Endothelial cell (in vitro differentiated cells): ENCODE results near the gene ABCA1. TPM values are rescaled to one million over a fixed set of nuclear protein-coding genes. Genes with fewer than 3 reads are reported as not detected.

Experiments used
- DNase-seq: peaks from one replicate; pipeline ENCODE4 v3.0.0; 2021; ENCODE audit warnings: low spot score
- H3K27ac Mint-ChIP-seq: one replicate; pipeline ENCODE4 v1.8.0; 2021; ENCODE audit warnings: mixed read lengths, inconsistent platforms; ENCODE audit not compliant: unreplicated experiment
- H3K27me3 Mint-ChIP-seq: one replicate; pipeline ENCODE4 v1.8.0; 2021; ENCODE audit warnings: mild to moderate bottlenecking, moderate library complexity, mixed read lengths, inconsistent platforms; ENCODE audit not compliant: unreplicated experiment
- H3K36me3 Mint-ChIP-seq: one replicate; pipeline ENCODE4 v1.8.0; 2021; ENCODE audit warnings: mild to moderate bottlenecking, low read depth, mixed read lengths, inconsistent platforms; ENCODE audit not compliant: unreplicated experiment
- H3K4me1 Mint-ChIP-seq: one replicate; pipeline ENCODE4 v1.8.0; 2021; ENCODE audit warnings: mild to moderate bottlenecking, mixed read lengths, inconsistent platforms; ENCODE audit not compliant: unreplicated experiment
- H3K4me3 Mint-ChIP-seq: one replicate; pipeline ENCODE4 v1.8.0; 2021; ENCODE audit warnings: mild to moderate bottlenecking, mixed read lengths, inconsistent platforms; ENCODE audit not compliant: unreplicated experiment
- H3K9me3 Mint-ChIP-seq: one replicate; pipeline ENCODE4 v1.8.0; 2021; ENCODE audit warnings: mixed read lengths, inconsistent platforms; ENCODE audit not compliant: unreplicated experiment
- CTCF ChIP-seq: fragments of 200-600 bp; sonication (generic); IDR thresholded peaks from one replicate; pipeline ENCODE4 v1.5.0; 2021; ENCODE audit warnings: antibody characterized with exemption; ENCODE audit not compliant: unreplicated experiment
- total RNA-seq: library from RNA; stranded (reverse); fragmentation: NEBNext Ultra II Directional; extraction: Animal tissue kit (Norgen Biotek cat#: 25700); gene quantifications from one replicate; pipeline ENCODE4 v1.2.1, GENCODE V29; 2021; ENCODE audit not compliant: unreplicated experiment

ABCA1 gene
- total RNA-seq, 1 donor from 2014 or later, result 171 TPM

- peaks cover 82% of the 10 kb centered on the region for H3K4me1 Mint-ChIP-seq
- no peak overlapping the region for H3K4me3 Mint-ChIP-seq
- peaks cover 22% of the 10 kb centered on the region for H3K36me3 Mint-ChIP-seq
- TF ChIP-seq CTCF, result no peak
- H3K9me3 Mint-ChIP-seq, result no peaks in the 10 kb centered on the region
- H3K27me3 Mint-ChIP-seq, result peaks cover 6% of the 10 kb centered on the region
- no peak for DNase-seq
- no peak overlapping the region for H3K27ac Mint-ChIP-seq
Observed at GRCh38 chr9:104911032-104911607, 16.8 kb downstream of the ABCA1 start.

GRCh38 chr9:104907278-104907951 lies 20.5 kb downstream of the ABCA1 start:
- Mint-ChIP-seq H3K36me3 (peaks cover 23% of the 10 kb centered on the region), H3K4me1 (peaks cover 89% of the 10 kb centered on the region), H3K27me3 (peaks cover 8% of the 10 kb centered on the region), H3K9me3 (no peaks in the 10 kb centered on the region), H3K4me3 (peak overlapping the region; percentile 59), H3K27ac (peak overlapping the region; percentile 75)
- no peak for DNase-seq
- no peak for TF ChIP-seq CTCF

GRCh38 chr9:104906441-104907277 lies 21.3 kb downstream of the ABCA1 start:
- peaks cover 6% of the 10 kb centered on the region for H3K27me3 Mint-ChIP-seq
- H3K4me1 Mint-ChIP-seq, result peaks cover 88% of the 10 kb centered on the region
- no peak for DNase-seq
- peak overlapping the region; percentile 75 for H3K27ac Mint-ChIP-seq
- H3K36me3 Mint-ChIP-seq, result peaks cover 23% of the 10 kb centered on the region
- H3K4me3 Mint-ChIP-seq, result peak overlapping the region; percentile 59
- H3K9me3 Mint-ChIP-seq, result no peaks in the 10 kb centered on the region
- no peak for TF ChIP-seq CTCF

- Mint-ChIP-seq H3K4me1 (peaks cover 88% of the 10 kb centered on the region), H3K27me3 (peaks cover 6% of the 10 kb centered on the region), H3K4me3 (no peak overlapping the region), H3K9me3 (no peaks in the 10 kb centered on the region), H3K27ac (peak overlapping the region; percentile 1), H3K36me3 (peaks cover 28% of the 10 kb centered on the region)
- TF ChIP-seq CTCF, result no peak
- DNase-seq, result no peak
Observed at GRCh38 chr9:104905931-104906330, 22.0 kb downstream of the ABCA1 start.
